ENCODE measurements around the gene MED12L. TPM values are rescaled to one million over a fixed set of nuclear protein-coding genes. Genes with fewer than 3 reads are reported as not detected.

The MED12L gene
- total and polyA plus RNA-seq, 2 donors from 2014 or later, result 0.13 to 0.82 TPM

GRCh38 chr3:151393941-151394340 is 308.5 kb downstream of the MED12L start:
- intact Hi-C loops (cut with DNase I), result no loop called here
- H3K9me3 ChIP-seq (ENCODE audit: control insufficient read depth in 2 of 3, insufficient read depth in 1 of 3, low read length in 3 of 3), result no peaks in the 10 kb centered on the region
- H3K9ac ChIP-seq (ENCODE audit: low read length in 3 of 3), result no peak overlapping the region
- no peak for TF ChIP-seq CTCF (IDR thresholded peaks at IDR 0.05; ENCODE audit: borderline replicate concordance, extremely low read depth, insufficient read depth)
- H3K27me3 ChIP-seq (ENCODE audit: control insufficient read depth, insufficient read depth, low read length), result no peaks in the 10 kb centered on the region
- H3K4me1 ChIP-seq (ENCODE audit: control insufficient read depth in 2 of 3, insufficient read depth in 2 of 3, low read depth in 1 of 3, low read length in 3 of 3), result no peaks in the 10 kb centered on the region
- no peaks in the 10 kb centered on the region for H3K36me3 ChIP-seq (ENCODE audit: control insufficient read depth in 2 of 3, insufficient read depth in 3 of 3, low read length in 3 of 3)
- DNase-seq, result no peak
- no peak overlapping the region for H3K27ac ChIP-seq (ENCODE audit: low read depth in 2 of 2, low read length in 2 of 2)
- H3K4me3 ChIP-seq (ENCODE audit: low read length in 3 of 3), result no peak overlapping the region
- FAIRE-seq, result no peak

- Histone ChIP-seq H3K27ac (ENCODE audit: low read depth in 2 of 2, low read length in 2 of 2) (no peak overlapping the region), H3K27me3 (ENCODE audit: control insufficient read depth, insufficient read depth, low read length) (no peaks in the 10 kb centered on the region), H3K9ac (ENCODE audit: low read length in 3 of 3) (no peak overlapping the region), H3K36me3 (ENCODE audit: control insufficient read depth in 2 of 3, insufficient read depth in 3 of 3, low read length in 3 of 3) (no peaks in the 10 kb centered on the region), H3K4me1 (ENCODE audit: control insufficient read depth in 2 of 3, insufficient read depth in 2 of 3, low read depth in 1 of 3, low read length in 3 of 3) (no peaks in the 10 kb centered on the region), H3K9me3 (ENCODE audit: control insufficient read depth in 2 of 3, insufficient read depth in 1 of 3, low read length in 3 of 3) (no peaks in the 10 kb centered on the region), H3K4me3 (ENCODE audit: low read length in 3 of 3) (no peak overlapping the region)
- DNase-seq (no peak), FAIRE-seq (no peak)
- intact Hi-C loops (cut with DNase I), result no loop called here
- no peak for TF ChIP-seq CTCF (IDR thresholded peaks at IDR 0.05; ENCODE audit: borderline replicate concordance, extremely low read depth, insufficient read depth)
Observed at GRCh38 chr3:151394611-151395010, 309.1 kb downstream of the MED12L start.

- Histone ChIP-seq H3K4me1 (ENCODE audit: control insufficient read depth in 2 of 3, insufficient read depth in 2 of 3, low read depth in 1 of 3, low read length in 3 of 3) (no peaks in the 10 kb centered on the region), H3K27me3 (ENCODE audit: control insufficient read depth, insufficient read depth, low read length) (no peaks in the 10 kb centered on the region), H3K9me3 (ENCODE audit: control insufficient read depth in 2 of 3, insufficient read depth in 1 of 3, low read length in 3 of 3) (no peaks in the 10 kb centered on the region), H3K4me3 (ENCODE audit: low read length in 3 of 3) (no peak overlapping the region), H3K27ac (ENCODE audit: low read depth in 2 of 2, low read length in 2 of 2) (no peak overlapping the region), H3K36me3 (ENCODE audit: control insufficient read depth in 2 of 3, insufficient read depth in 3 of 3, low read length in 3 of 3) (no peaks in the 10 kb centered on the region), H3K9ac (ENCODE audit: low read length in 3 of 3) (no peak overlapping the region)
- no peak for TF ChIP-seq CTCF (IDR thresholded peaks at IDR 0.05; ENCODE audit: borderline replicate concordance, extremely low read depth, insufficient read depth)
- intact Hi-C loops (cut with DNase I), result no loop called here
- DNase-seq (no peak), FAIRE-seq (no peak)
Observed at GRCh38 chr3:151395806-151396205, 310.3 kb downstream of the MED12L start.

GRCh38 chr3:151398895-151399294 is 313.4 kb downstream of the MED12L start:
- intact Hi-C loops (cut with DNase I), result no loop called here
- no peak for DNase-seq
- no peaks in the 10 kb centered on the region for H3K36me3 ChIP-seq (ENCODE audit: control insufficient read depth in 2 of 3, insufficient read depth in 3 of 3, low read length in 3 of 3)
- H3K4me1 ChIP-seq (ENCODE audit: control insufficient read depth in 2 of 3, insufficient read depth in 2 of 3, low read depth in 1 of 3, low read length in 3 of 3), result no peaks in the 10 kb centered on the region
- H3K9ac ChIP-seq (ENCODE audit: low read length in 3 of 3), result no peak overlapping the region
- H3K27ac ChIP-seq (ENCODE audit: low read depth in 2 of 2, low read length in 2 of 2), result no peak overlapping the region
- TF ChIP-seq CTCF (IDR thresholded peaks at IDR 0.05; ENCODE audit: borderline replicate concordance, extremely low read depth, insufficient read depth), result no peak
- no peak overlapping the region for H3K4me3 ChIP-seq (ENCODE audit: low read length in 3 of 3)
- H3K27me3 ChIP-seq (ENCODE audit: control insufficient read depth, insufficient read depth, low read length), result no peaks in the 10 kb centered on the region
- FAIRE-seq, result no peak
- no peaks in the 10 kb centered on the region for H3K9me3 ChIP-seq (ENCODE audit: control insufficient read depth in 2 of 3, insufficient read depth in 1 of 3, low read length in 3 of 3)

Data from kidney (tissue), 14 donors.